Endothelial cell of umbilical vein (primary cell): Measurements from ENCODE around the gene SERPINA3.

ENCODE experiments used
- CTCF ChIP-seq, 2 donors: IDR thresholded peaks; 1 replicate in 1 of 2; 2 replicates in 1 of 2; pipeline ENCODE4 v1.5.1; 2011; ENCODE audit warnings: low read length in 2 of 2, mild to moderate bottlenecking in 2 of 2, moderate library complexity in 2 of 2, control low read depth in 1 of 2, inconsistent platforms in 1 of 2, low read depth in 1 of 2; ENCODE audit not compliant: insufficient read depth in 1 of 2; ENCODE audit errors: extremely low read depth in 1 of 2
- EZH2 ChIP-seq: IDR thresholded peaks from 2 replicates; pipeline ENCODE4 v1.6.1; 2012; ENCODE audit warnings: borderline replicate concordance, low read depth, mild to moderate bottlenecking, moderate library complexity, low read length, inconsistent platforms; ENCODE audit not compliant: severe bottlenecking
- POLR2A ChIP-seq: IDR thresholded peaks from 2 replicates; pipeline ENCODE4 v1.6.1; 2012; ENCODE audit warnings: low read depth, mild to moderate bottlenecking, control low read depth, low read length
- POLR2AphosphoS5 ChIP-seq: IDR thresholded peaks from 2 replicates; pipeline ENCODE4 v1.6.1; 2012; ENCODE audit warnings: low read depth, mild to moderate bottlenecking, control low read depth, low read length, moderate library complexity; ENCODE audit not compliant: insufficient read depth
- TF ChIP-seq, protein P1 (sequence below): IDR thresholded peaks from 2 replicates; pipeline ENCODE4 v1.6.1; 2011; ENCODE audit not compliant: insufficient read depth, insufficient read length

- TF ChIP-seq CTCF (IDR thresholded peaks at IDR 0.05; ENCODE audit: extremely low read depth in 1 of 2, insufficient read depth in 1 of 2, low read depth in 1 of 2, low read length in 2 of 2) (no peak), EZH2 (no peak), POLR2A (no peak), POLR2AphosphoS5 (no peak)
- TF ChIP-seq, protein P1, sequence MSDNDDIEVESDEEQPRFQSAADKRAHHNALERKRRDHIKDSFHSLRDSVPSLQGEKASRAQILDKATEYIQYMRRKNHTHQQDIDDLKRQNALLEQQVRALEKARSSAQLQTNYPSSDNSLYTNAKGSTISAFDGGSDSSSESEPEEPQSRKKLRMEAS, result no peak
Observed at GRCh38 chr14:94613720-94614644, 1.8 kb downstream of the SERPINA3 start.
